HG02973 (cell line): Measurements from ENCODE around the gene TBX10.
"Not testable (repeated sequence)": the region's sequence is repeated elsewhere in the genome, so short reads cannot be mapped to it uniquely, and the experiment has no call there.

Source experiments
- ATAC-seq: cut with Tn5 transposase; IDR thresholded peaks from one replicate; pipeline ENCODE4 v1.9.1; 2021; ENCODE audit warnings: moderate library complexity; ENCODE audit not compliant: unreplicated experiment

Gene TBX10

DNA sequence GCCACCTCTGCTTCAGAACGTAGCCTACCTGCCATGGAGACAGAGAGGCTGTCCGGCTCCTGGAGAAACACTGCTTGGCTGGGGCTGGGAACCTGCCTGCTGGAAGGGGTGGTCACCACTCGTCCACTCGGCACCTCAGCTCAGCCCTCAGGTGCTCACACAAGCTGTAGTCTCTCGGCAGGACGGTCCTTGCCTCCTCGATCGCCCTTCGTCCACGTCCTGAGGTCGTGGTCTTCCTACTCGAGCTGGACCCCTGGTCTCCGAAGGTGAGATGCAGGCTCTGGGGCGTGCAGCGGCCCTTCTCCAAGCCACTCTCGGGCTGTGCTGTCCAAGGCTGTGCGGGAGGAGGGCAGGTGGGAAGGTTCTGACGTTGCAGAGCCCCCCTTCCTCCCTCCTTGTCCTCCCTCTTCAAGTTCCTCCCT, at the start of gene TBX10:
TSS of gene TBX10 (minus strand) at position 326 of the 422 bp plus-strand sequence. CDS start at position 35, 291 bp downstream.
- ATAC-seq, result no peak

GRCh38 chr11:67689178-67689577, 49.6 kb upstream of the TBX10 start:
- ATAC-seq, result no peak

DNA sequence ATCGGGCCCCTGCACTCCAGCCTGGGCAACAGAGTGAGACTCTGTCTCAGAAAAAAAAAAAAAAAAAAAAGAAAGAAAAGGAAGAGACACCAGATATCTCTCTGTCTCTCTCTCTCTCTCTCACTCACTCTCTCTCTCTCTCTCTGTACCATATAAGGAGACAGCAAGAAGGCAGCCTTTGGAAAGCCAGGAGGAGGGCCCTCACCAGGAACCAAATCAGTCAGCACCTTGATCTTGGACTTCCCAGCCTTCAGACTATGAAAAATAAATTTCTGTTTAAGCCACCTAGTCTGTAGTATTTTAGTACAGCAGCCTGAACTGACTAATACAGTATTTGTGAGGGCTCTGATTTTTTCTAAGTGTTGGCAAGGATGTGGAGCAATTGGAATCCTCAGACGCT, 48.4 kb upstream of the TBX10 start:
- ATAC-seq, result no peak

DNA sequence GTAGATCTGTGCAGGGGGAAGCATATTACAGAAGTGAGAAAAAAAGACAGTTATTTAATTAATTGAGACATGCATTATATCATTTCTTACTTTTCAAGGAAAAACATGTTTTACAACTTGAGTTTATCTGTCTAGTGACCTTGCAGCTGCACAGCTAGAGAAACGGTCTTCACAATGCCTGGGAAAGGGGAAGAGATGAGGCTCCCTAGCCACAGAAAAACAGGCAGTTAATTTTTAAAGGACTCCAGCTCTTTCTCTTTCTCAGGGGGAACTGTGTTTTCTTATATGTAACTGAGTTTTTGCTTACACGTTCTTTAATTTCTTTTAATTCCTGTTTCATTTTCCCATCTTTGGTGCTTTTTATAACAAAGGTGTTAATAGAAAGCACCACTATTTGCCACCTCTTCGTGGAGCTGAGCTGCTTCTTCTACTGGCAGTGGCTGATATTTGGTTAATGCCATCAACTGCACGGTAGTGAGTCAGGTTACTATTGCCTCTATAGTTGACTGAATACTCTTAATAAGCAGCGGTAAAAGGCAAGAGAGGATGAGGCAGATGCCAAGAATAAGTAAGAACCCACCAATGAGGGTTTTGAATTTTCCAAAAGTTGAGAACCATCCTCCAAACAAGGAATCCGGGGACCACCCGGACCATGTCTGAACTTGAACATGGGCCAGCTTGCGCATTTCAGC, 46.2 kb upstream of the TBX10 start:
- not testable (repeated sequence) for ATAC-seq

GRCh38 chr11:67682126-67683034, 42.8 kb upstream of the TBX10 start:
- not testable (repeated sequence) for ATAC-seq

DNA sequence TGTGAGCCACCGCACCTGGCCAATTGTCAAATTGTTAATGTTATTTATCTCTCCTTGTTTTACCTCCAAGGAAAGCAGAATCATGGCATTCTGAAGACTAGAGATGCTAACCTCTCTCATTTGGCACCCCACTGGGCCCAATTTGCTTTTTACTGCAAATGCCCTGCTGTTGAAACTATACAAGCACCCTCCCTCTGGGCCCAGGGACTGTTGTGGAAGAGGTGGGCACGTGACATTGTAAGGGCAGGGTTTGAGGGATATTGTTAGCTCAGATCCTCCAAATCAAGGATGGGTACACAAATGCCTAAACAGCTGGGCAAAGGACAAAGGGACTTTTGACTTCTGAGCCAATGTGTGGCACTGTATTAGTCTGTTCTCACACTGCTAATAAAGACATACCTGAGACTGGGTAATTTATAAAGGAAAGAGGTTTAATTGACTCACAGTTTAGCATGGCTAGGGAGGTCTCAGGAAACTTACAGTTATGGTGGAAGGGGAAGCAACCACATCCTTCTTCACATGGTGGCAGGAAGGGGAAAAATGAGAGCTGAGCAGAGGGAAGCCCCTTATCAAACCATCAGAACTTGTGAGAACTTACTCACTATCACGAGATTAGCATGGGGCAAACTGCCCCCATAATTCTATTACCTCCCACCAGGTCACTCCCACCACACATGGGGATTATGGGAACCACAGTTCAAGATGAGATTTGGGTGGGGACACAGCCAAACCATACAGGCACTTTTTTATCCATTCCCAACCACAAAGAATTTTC, 41.3 kb upstream of the TBX10 start:
- ATAC-seq, result no peak

GRCh38 chr11:67675058-67675747, 35.6 kb upstream of the TBX10 start:
- no peak for ATAC-seq

- ATAC-seq, result no peak
Measured at GRCh38 chr11:67674442-67674871, 34.9 kb upstream of the TBX10 start, which contains the start of gene ALDH3B2. Gene ALDH3B2, minus strand, starts transcription at chr11:67674623. Its CDS starts 7,688 bp downstream, at chr11:67666935.

DNA sequence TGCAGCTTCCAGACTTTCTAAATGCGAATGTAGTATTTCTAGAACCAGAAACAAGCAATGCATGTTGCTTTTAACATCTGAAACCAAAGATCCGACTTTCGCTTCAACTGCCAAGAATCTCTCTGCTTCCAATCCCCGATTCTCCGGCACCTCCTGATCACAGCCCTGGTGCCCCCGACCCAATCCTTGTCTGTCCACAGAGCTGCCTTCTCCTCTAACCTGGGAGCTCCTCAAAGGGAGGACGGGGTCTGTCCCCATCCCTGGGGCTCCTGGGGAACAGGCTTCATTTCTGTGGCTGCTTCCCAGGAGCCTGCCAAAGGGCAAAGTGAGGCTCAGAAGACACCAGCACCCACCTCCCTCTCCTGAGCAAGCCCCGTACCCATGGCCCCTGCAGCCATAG, 34.3 kb upstream of the TBX10 start:
- ATAC-seq, result no peak

DNA sequence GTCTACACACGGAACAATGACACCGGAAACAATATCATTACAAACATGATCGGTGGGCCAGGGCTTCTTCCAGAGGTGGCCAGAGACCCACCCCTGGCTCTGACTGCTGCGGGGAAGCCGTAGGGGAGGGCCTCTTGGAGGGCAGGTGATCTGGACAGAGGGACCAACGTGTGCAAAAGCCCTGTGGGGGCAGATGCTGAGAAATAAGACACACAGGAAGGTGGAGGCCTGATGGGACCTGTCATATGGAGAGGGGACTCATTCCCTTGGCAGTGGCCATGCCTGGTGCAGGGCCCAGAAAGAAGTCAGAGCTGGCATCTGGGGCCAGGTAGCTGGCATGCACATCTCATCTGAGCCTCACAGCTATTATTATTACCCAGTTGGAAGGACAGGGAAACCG, 33.8 kb upstream of the TBX10 start:
- no peak for ATAC-seq

- ATAC-seq, result no peak
Measured at GRCh38 chr11:67671211-67671520, 31.6 kb upstream of the TBX10 start.

DNA sequence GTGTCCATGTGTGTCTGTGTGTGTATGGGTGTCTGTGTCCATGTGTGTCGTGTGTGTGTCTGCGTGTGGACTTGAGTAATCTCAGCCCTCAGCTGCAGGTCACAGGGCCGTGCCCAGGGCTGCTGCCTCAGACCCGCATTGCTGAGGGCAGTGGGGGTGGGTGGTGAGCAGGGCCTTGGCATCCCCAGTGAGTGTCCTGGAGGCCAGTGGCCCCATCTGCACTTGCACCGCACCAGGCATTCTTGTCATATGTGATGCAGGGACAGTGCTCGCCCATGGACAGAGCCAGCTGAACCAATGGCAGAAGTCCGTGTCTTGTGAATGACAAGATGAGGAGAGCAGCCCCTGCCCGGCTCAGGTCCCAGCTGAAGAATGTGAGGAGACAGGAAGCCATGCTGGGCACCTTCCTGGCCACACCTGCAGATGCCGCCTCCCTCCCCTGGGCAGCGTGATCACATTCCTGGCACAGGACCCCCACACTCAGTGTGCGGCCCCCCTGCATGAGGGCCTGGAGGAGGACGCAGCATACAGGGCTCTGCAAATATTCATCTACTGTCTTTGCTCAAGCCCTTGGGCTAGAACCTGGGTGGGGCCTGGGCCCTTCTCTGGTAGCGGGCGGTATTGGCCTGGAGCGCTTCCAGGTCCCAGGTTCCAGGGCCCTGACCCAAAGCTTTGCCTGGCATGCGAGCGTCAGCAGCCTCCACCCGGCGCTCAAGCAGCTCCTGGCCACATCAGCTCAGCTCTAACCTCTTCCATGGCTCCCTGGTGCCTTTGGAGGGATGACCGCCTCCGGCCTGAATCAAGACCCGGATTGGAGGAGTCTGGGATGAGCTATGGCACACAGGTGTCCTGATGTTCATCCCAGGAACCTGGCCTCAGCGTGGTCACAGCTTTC, 31.0 kb upstream of the TBX10 start:
- no peak for ATAC-seq

GRCh38 chr11:67668192-67668551, 28.6 kb upstream of the TBX10 start:
- ATAC-seq, result no peak

DNA sequence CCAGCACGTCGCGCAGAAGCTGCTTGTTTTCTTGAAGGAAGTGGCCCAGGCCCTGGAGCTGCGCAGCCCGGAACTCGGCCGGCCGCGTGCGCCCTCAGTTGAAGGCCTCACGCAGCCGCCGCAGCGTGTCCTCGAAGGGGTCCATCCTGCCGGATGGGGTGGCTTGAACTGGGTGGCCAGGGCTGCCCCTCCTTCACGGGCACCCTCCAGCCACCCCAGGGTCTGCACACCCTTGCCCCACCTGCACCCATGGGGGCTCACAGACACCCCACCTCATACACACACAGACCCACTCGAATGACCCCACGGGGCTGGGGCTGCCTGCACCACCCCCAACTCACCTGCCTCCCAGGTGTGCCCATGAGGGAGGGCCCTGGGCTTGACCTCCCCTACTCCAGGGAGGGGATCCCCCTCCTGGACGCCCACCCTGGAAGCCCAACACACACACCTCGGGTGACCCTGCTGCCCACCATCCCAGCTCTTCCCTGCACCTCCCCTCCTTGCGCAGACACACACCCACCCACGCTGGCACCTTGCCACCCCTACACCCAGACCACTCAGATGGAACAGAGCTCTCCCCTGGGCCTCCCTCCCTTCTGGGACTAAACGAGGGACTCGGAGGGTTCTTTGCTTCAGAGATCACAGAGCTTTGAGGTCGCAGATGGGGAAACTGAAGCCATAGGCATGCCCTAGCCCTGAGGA, 28.1 kb upstream of the TBX10 start:
- ATAC-seq, result no peak

- no peak for ATAC-seq
Measured at GRCh38 chr11:67666676-67667489, 27.3 kb upstream of the TBX10 start.

DNA sequence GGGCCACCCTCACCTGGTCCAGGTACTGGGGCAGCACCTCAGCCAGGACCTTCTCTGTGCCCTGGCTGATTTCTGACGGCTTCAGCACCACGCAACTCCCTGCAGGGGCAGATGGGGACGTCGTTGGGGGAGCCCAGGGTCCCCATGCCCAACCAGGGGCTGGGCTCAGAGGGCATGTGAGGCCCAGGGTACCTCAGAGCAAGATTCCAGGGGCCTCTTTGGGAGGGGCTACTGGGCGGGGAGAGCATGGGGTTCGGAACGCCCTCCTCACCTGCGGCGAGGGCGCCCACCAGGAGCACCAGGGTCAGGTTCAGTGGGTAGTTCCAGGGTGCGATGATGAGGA, 26.7 kb upstream of the TBX10 start:
- ATAC-seq, result no peak

GRCh38 chr11:67665541-67666302, 26.2 kb upstream of the TBX10 start:
- no peak for ATAC-seq
